ENCODE data around the gene ACER2. TPM values are rescaled to one million over a fixed set of nuclear protein-coding genes. Genes with fewer than 3 reads are reported as not detected.

The ACER2 gene
- polyA plus RNA-seq, 1 donor (not counting 4 experiments of a cell fraction or from before 2014, with no cell fraction given), result 4.2 TPM

- Histone ChIP-seq H3K9me3 (ENCODE audit: control insufficient read depth, low read depth, low read length) (no peaks in the 10 kb centered on the region), H3K4me2 (ENCODE audit: control insufficient read depth, extremely low read depth, insufficient read depth, low read depth, low read length) (no peak overlapping the region), H3K9ac (ENCODE audit: control insufficient read depth, extremely low read depth, insufficient read depth, low read length) (no peak overlapping the region), H3K9me1 (ENCODE audit: control insufficient read depth, extremely low read depth, insufficient read depth, low read length) (no peaks in the 10 kb centered on the region), H3K27me3 (ENCODE audit: control insufficient read depth, extremely low read depth, insufficient read depth, low read length) (no peaks in the 10 kb centered on the region), H3K4me1 (ENCODE audit: control insufficient read depth, extremely low read depth, insufficient read depth, low read length) (no peaks in the 10 kb centered on the region), H3K79me2 (ENCODE audit: control insufficient read depth, insufficient read depth, low read length) (no peaks in the 10 kb centered on the region), H3K4me3 (ENCODE audit: control insufficient read depth in 2 of 3, extremely low read depth in 1 of 3, insufficient read depth in 2 of 3, low read depth in 1 of 3, low read length in 3 of 3) (no peak overlapping the region), H4K20me1 (ENCODE audit: control insufficient read depth, extremely low read depth, insufficient read depth, low read length) (no peaks in the 10 kb centered on the region), H3K27ac (ENCODE audit: control insufficient read depth, insufficient read depth, low read length) (no peak overlapping the region), H3K36me3 (ENCODE audit: control insufficient read depth in 2 of 2, extremely low read depth in 1 of 2, insufficient read depth in 2 of 2, low read length in 2 of 2) (no peaks in the 10 kb centered on the region), H2AFZ (ENCODE audit: control insufficient read depth, low read length) (no peak overlapping the region)
- no peak for TF ChIP-seq CTCF (optimal IDR thresholded peaks at IDR 0.05 in 1 of 3, IDR thresholded peaks at IDR 0.05 in 1 of 3, conservative IDR thresholded peaks at IDR 0.05 in 1 of 3; ENCODE audit: extremely low read depth in 1 of 3, insufficient read depth in 2 of 3, low read length in 3 of 3)
- TF ChIP-seq EZH2 (IDR thresholded peaks at IDR 0.05; ENCODE audit: low read length), result no peak
- dilution Hi-C loops (cut with MboI; ENCODE audit: extremely low pct_ligation_motif_present, low sequenced_read_pairs), result no loop called here
- DNase-seq (ENCODE audit: low read depth, low spot score), result no peak
- no peak for FAIRE-seq
These were observed 52.3 kb downstream of the ACER2 start for GRCh38 chr9:19461135-19461534.

GRCh38 chr9:19464061-19464763, 55.4 kb downstream of the ACER2 start:
- H2AFZ ChIP-seq (ENCODE audit: control insufficient read depth, low read length), result peak overlapping the region; percentile 97
- no peaks in the 10 kb centered on the region for H3K9me1 ChIP-seq (ENCODE audit: control insufficient read depth, extremely low read depth, insufficient read depth, low read length)
- H3K4me2 ChIP-seq (ENCODE audit: control insufficient read depth, extremely low read depth, insufficient read depth, low read depth, low read length), result peak overlapping the region; percentile 55
- H3K9me3 ChIP-seq (ENCODE audit: control insufficient read depth, low read depth, low read length), result no peaks in the 10 kb centered on the region
- no peaks in the 10 kb centered on the region for H4K20me1 ChIP-seq (ENCODE audit: control insufficient read depth, extremely low read depth, insufficient read depth, low read length)
- H3K4me1 ChIP-seq (ENCODE audit: control insufficient read depth, extremely low read depth, insufficient read depth, low read length), result no peaks in the 10 kb centered on the region
- H3K4me3 ChIP-seq (ENCODE audit: control insufficient read depth in 2 of 3, extremely low read depth in 1 of 3, insufficient read depth in 2 of 3, low read depth in 1 of 3, low read length in 3 of 3), result peak overlapping the region; percentile 2 to 63 (median 20)
- H3K27me3 ChIP-seq (ENCODE audit: control insufficient read depth, extremely low read depth, insufficient read depth, low read length), result no peaks in the 10 kb centered on the region
- no peaks in the 10 kb centered on the region for H3K79me2 ChIP-seq (ENCODE audit: control insufficient read depth, insufficient read depth, low read length)
- dilution Hi-C loops (cut with MboI; ENCODE audit: extremely low pct_ligation_motif_present, low sequenced_read_pairs), result no loop called here
- TF ChIP-seq EZH2 (IDR thresholded peaks at IDR 0.05; ENCODE audit: low read length) (no peak), CTCF (optimal IDR thresholded peaks at IDR 0.05 in 1 of 3, IDR thresholded peaks at IDR 0.05 in 1 of 3, conservative IDR thresholded peaks at IDR 0.05 in 1 of 3; ENCODE audit: extremely low read depth in 1 of 3, insufficient read depth in 2 of 3, low read length in 3 of 3) (no peak)
- peak; percentile 36 for FAIRE-seq
- no peak for DNase-seq (ENCODE audit: low read depth, low spot score)
- no peak overlapping the region for H3K27ac ChIP-seq (ENCODE audit: control insufficient read depth, insufficient read depth, low read length)
- H3K36me3 ChIP-seq (ENCODE audit: control insufficient read depth in 2 of 2, extremely low read depth in 1 of 2, insufficient read depth in 2 of 2, low read length in 2 of 2), result no peaks in the 10 kb centered on the region
- H3K9ac ChIP-seq (ENCODE audit: control insufficient read depth, extremely low read depth, insufficient read depth, low read length), result peak overlapping the region; percentile 52

Data from keratinocyte (primary cell).